ENCODE measurements around the gene SCN1A. TPM values are rescaled to one million over a fixed set of nuclear protein-coding genes. Genes with fewer than 3 reads are reported as not detected.
"Not testable (repeated sequence)": the region's sequence is repeated elsewhere in the genome, so short reads cannot be mapped to it uniquely, and the experiment has no call there.

Gene SCN1A
- not detected in 2 replicates for total RNA-seq (2014; rRNA removed; shearing (Covaris generic))

- DNase-seq (ENCODE audit: low read depth): peak; percentile 4
Measured at GRCh38 chr2:166127217-166128155, at the start of gene SCN1A. Gene SCN1A (minus strand): TSS chr2:166128020. CDS start chr2:166073621, 54,399 bp downstream.

- DNase-seq (ENCODE audit: low read depth): no peak
Measured at GRCh38 chr2:166173263-166173662, 45.4 kb upstream of the SCN1A start.

GRCh38 chr2:166171216-166171615, 43.4 kb upstream of the SCN1A start:
- no peak for DNase-seq (ENCODE audit: low read depth)

GRCh38 chr2:166170356-166170755, 42.5 kb upstream of the SCN1A start:
- peak; percentile 8 for DNase-seq (ENCODE audit: low read depth)

GRCh38 chr2:166167449-166167848, 39.6 kb upstream of the SCN1A start:
- peak; percentile 29 for DNase-seq (ENCODE audit: low read depth)

- no peak for DNase-seq (ENCODE audit: low read depth)
Measured at GRCh38 chr2:166163775-166164174, 36.0 kb upstream of the SCN1A start.

GRCh38 chr2:166158546-166158945, 30.7 kb upstream of the SCN1A start:
- DNase-seq (ENCODE audit: low read depth): no peak

- no peak for DNase-seq (ENCODE audit: low read depth)
Measured at GRCh38 chr2:166157578-166157977, 29.8 kb upstream of the SCN1A start.

- DNase-seq (ENCODE audit: low read depth): no peak
Measured at GRCh38 chr2:166156985-166157490, 29.2 kb upstream of the SCN1A start.

GRCh38 chr2:166155589-166155988, 27.8 kb upstream of the SCN1A start:
- DNase-seq (ENCODE audit: low read depth): no peak

GRCh38 chr2:166154685-166155338, 27.0 kb upstream of the SCN1A start:
- DNase-seq (ENCODE audit: low read depth): no peak

- DNase-seq (ENCODE audit: low read depth): no peak
Measured at GRCh38 chr2:166152064-166152463, 24.2 kb upstream of the SCN1A start.

GRCh38 chr2:166148500-166149400, 20.9 kb upstream of the SCN1A start:
- no peak for DNase-seq (ENCODE audit: low read depth)

GRCh38 chr2:166147883-166148282, 20.1 kb upstream of the SCN1A start:
- DNase-seq (ENCODE audit: low read depth): no peak

GRCh38 chr2:166144071-166144470, 16.3 kb upstream of the SCN1A start:
- no peak for DNase-seq (ENCODE audit: low read depth)

- DNase-seq (ENCODE audit: low read depth): no peak
Measured at GRCh38 chr2:166140932-166141331, 13.1 kb upstream of the SCN1A start.

- no peak for DNase-seq (ENCODE audit: low read depth)
Measured at GRCh38 chr2:166140475-166140874, 12.7 kb upstream of the SCN1A start.

- DNase-seq (ENCODE audit: low read depth): not testable (repeated sequence)
Measured at GRCh38 chr2:166139479-166139878, 11.7 kb upstream of the SCN1A start.

- DNase-seq (ENCODE audit: low read depth): no peak
Measured at GRCh38 chr2:166138667-166139066, 10.8 kb upstream of the SCN1A start.

GRCh38 chr2:166138144-166138543, 10.3 kb upstream of the SCN1A start:
- DNase-seq (ENCODE audit: low read depth): no peak

- DNase-seq (ENCODE audit: low read depth): no peak
Measured at GRCh38 chr2:166137331-166137730, 9.5 kb upstream of the SCN1A start.

GRCh38 chr2:166135849-166136258, 8.0 kb upstream of the SCN1A start:
- DNase-seq (ENCODE audit: low read depth): no peak

Measured in Daoy (cell line).